Stimulated activated CD8-positive, alpha-beta memory T cell treated with anti-CD3 and anti-CD28 coated beads, Interleukin-7, amount 100 ng/mL, for 48 hours (primary cell): ENCODE measurements around the gene ZCCHC8.

Experiments
- DNase-seq, 2 donors: peaks; one replicate each; pipeline ENCODE4 v3.0.0-alpha.2; 2020; ENCODE audit warnings: low read depth in 1 of 2; ENCODE audit errors: extremely low read depth in 1 of 2

Gene ZCCHC8

GRCh38 chr12:122500685-122501488 is at the start of gene ZCCHC8:
ZCCHC8 (minus strand) TSS chr12:122500932; CDS start chr12:122500840, 92 bp downstream.
- peak; percentile 93 to 96 for DNase-seq

GRCh38 chr12:122547330-122547729 is 46.6 kb upstream of the ZCCHC8 start:
- DNase-seq = no peak

- DNase-seq = no peak
Observed at GRCh38 chr12:122545855-122546254, 45.1 kb upstream of the ZCCHC8 start.

- no peak for DNase-seq
Observed at GRCh38 chr12:122544537-122544936, 43.8 kb upstream of the ZCCHC8 start.

GRCh38 chr12:122538496-122538895 is 37.8 kb upstream of the ZCCHC8 start:
- DNase-seq = no peak

GRCh38 chr12:122537021-122537420 is 36.3 kb upstream of the ZCCHC8 start:
- no peak for DNase-seq

- DNase-seq = no peak
Observed at GRCh38 chr12:122533856-122534255, 33.1 kb upstream of the ZCCHC8 start.

- DNase-seq = no peak
Observed at GRCh38 chr12:122528992-122529391, 28.3 kb upstream of the ZCCHC8 start.

GRCh38 chr12:122528582-122528981 is 27.9 kb upstream of the ZCCHC8 start:
- no peak for DNase-seq

GRCh38 chr12:122527478-122527944 is 26.8 kb upstream of the ZCCHC8 start:
- no peak for DNase-seq

GRCh38 chr12:122526683-122527477 is 26.1 kb upstream of the ZCCHC8 start, which contains the start of the genes KNTC1 and RSRC2:
KNTC1 (plus strand) TSS chr12:122527249; CDS start chr12:122530064, 2,815 bp downstream.
RSRC2 (minus strand) TSS chr12:122526936; CDS start chr12:122526853, 83 bp downstream.
- DNase-seq = peak; percentile 89 to 99

GRCh38 chr12:122523846-122524718 is 23.4 kb upstream of the ZCCHC8 start:
- DNase-seq = no peak

GRCh38 chr12:122523280-122523679 is 22.5 kb upstream of the ZCCHC8 start:
- no peak for DNase-seq

- DNase-seq = no peak
Observed at GRCh38 chr12:122520676-122521075, 19.9 kb upstream of the ZCCHC8 start.

- DNase-seq = no peak
Observed at GRCh38 chr12:122519418-122519817, 18.7 kb upstream of the ZCCHC8 start.

- DNase-seq = no peak
Observed at GRCh38 chr12:122518908-122519307, 18.2 kb upstream of the ZCCHC8 start.

GRCh38 chr12:122517877-122518276 is 17.1 kb upstream of the ZCCHC8 start:
- no peak for DNase-seq

- DNase-seq = no peak
Observed at GRCh38 chr12:122516544-122517361, 16.0 kb upstream of the ZCCHC8 start.

- DNase-seq = no peak
Observed at GRCh38 chr12:122515275-122515674, 14.5 kb upstream of the ZCCHC8 start.

- DNase-seq = no peak
Observed at GRCh38 chr12:122513660-122514059, 12.9 kb upstream of the ZCCHC8 start.
